GM04503 (cell line): Measurements from ENCODE around the gene KRTAP10-11.
"Not testable (repeated sequence)": the region's sequence is repeated elsewhere in the genome, so short reads cannot be mapped to it uniquely, and the experiment has no call there.

ENCODE experiments used
- DNase-seq: peaks from one replicate; pipeline ENCODE4 v3.0.0-alpha.2; 2012; ENCODE audit warnings: low read depth

KRTAP10-11 gene

GRCh38 chr21:44639331-44639655 lies 6.9 kb upstream of the KRTAP10-11 start:
- DNase-seq = no peak

- no peak for DNase-seq
Observed at GRCh38 chr21:44640761-44641160, 5.5 kb upstream of the KRTAP10-11 start.

GRCh38 chr21:44643741-44644310 lies 2.4 kb upstream of the KRTAP10-11 start:
- no peak for DNase-seq

GRCh38 chr21:44644878-44645277 lies 1.3 kb upstream of the KRTAP10-11 start:
- no peak for DNase-seq

- no peak for DNase-seq
Observed at GRCh38 chr21:44647222-44647552, 973 bp downstream of the KRTAP10-11 start.

- no peak for DNase-seq
Observed at GRCh38 chr21:44648557-44649311, 2.5 kb downstream of the KRTAP10-11 start.

- DNase-seq = no peak
Observed at GRCh38 chr21:44649521-44650100, 3.4 kb downstream of the KRTAP10-11 start.

GRCh38 chr21:44650265-44650972 lies 4.2 kb downstream of the KRTAP10-11 start:
- no peak for DNase-seq

- no peak for DNase-seq
Observed at GRCh38 chr21:44650973-44651675, 4.9 kb downstream of the KRTAP10-11 start.

- DNase-seq = no peak
Observed at GRCh38 chr21:44653123-44653522, 6.9 kb downstream of the KRTAP10-11 start.

- no peak for DNase-seq
Observed at GRCh38 chr21:44653656-44654575, 7.7 kb downstream of the KRTAP10-11 start.

- DNase-seq = no peak
Observed at GRCh38 chr21:44654576-44655175, 8.5 kb downstream of the KRTAP10-11 start, which contains the start of gene KRTAP12-4. Gene KRTAP12-4 (minus strand): TSS chr21:44654659. CDS start chr21:44654614, 45 bp downstream.

- DNase-seq = no peak
Observed at GRCh38 chr21:44656868-44657267, 10.7 kb downstream of the KRTAP10-11 start.

GRCh38 chr21:44657635-44658540 lies 11.7 kb downstream of the KRTAP10-11 start, which contains the start of gene KRTAP12-3:
Gene KRTAP12-3 (plus strand): TSS chr21:44657932. CDS start chr21:44657980, 48 bp downstream.
- no peak for DNase-seq

GRCh38 chr21:44658541-44658910 lies 12.3 kb downstream of the KRTAP10-11 start:
- no peak for DNase-seq

GRCh38 chr21:44658913-44659595 lies 12.8 kb downstream of the KRTAP10-11 start:
- DNase-seq = no peak

- DNase-seq = not testable (repeated sequence)
Observed at GRCh38 chr21:44661567-44661966, 15.4 kb downstream of the KRTAP10-11 start.

- DNase-seq = no peak
Observed at GRCh38 chr21:44664691-44665090, 18.5 kb downstream of the KRTAP10-11 start.
